IPS-18a (cell line): ENCODE measurements around the gene ANKRD55.
"Not testable (repeated sequence)": the region's sequence is repeated elsewhere in the genome, so short reads cannot be mapped to it uniquely, and the experiment has no call there.

Source experiments
- H3K27ac ChIP-seq: one replicate; pipeline ENCODE4 v1.5.1; 2013; ENCODE audit warnings: low read length
- H3K27me3 ChIP-seq: one replicate; pipeline ENCODE4 v1.6.1; 2013; ENCODE audit warnings: mild to moderate bottlenecking, low read length; ENCODE audit not compliant: control insufficient read depth, insufficient read depth
- H3K36me3 ChIP-seq: one replicate; pipeline ENCODE4 v1.6.1; 2013; ENCODE audit warnings: low read depth, low read length; ENCODE audit not compliant: control insufficient read depth
- H3K4me1 ChIP-seq: one replicate; pipeline ENCODE4 v1.6.1; 2013; ENCODE audit warnings: low read depth, low read length; ENCODE audit not compliant: control insufficient read depth
- H3K4me3 ChIP-seq: one replicate; pipeline ENCODE4 v1.5.1; 2013; ENCODE audit warnings: low read length
- H3K9ac ChIP-seq: one replicate; pipeline ENCODE4 v1.6.1; 2013; ENCODE audit warnings: mild to moderate bottlenecking, low read length, moderate library complexity
- H3K9me3 ChIP-seq: one replicate; pipeline ENCODE4 v1.6.1; 2013; ENCODE audit warnings: low read depth, low read length; ENCODE audit not compliant: control insufficient read depth

ANKRD55 gene

DNA sequence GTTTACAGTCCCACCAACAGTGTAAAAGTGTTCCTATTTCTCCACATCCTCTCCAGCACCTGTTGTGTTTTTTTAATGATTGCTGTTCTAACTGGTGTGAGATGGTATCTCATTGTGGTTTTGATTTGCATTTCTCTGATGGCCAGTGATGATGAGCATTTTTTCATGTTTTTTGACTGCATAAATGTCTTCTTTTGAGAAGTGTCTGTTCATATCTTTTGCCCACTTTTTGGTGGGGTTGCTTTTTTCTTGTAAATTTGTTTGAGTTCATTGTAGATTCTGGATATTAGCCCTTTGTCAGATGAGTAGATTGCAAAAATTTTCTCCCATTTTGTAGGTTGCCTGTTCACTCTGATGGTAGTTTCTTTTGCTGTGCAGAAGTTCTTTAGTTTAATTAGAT, 29.2 kb downstream of the ANKRD55 start:
- not testable (repeated sequence) for H3K36me3 ChIP-seq, H3K9ac ChIP-seq, H3K4me3 ChIP-seq, H3K27ac ChIP-seq, H3K9me3 ChIP-seq, H3K4me1 ChIP-seq, H3K27me3 ChIP-seq

GRCh38 chr5:56202483-56202882, 30.6 kb downstream of the ANKRD55 start:
- Histone ChIP-seq H3K9ac (no peak overlapping the region), H3K27ac (no peak overlapping the region), H3K36me3 (no peaks in the 10 kb centered on the region), H3K4me3 (no peak overlapping the region), H3K27me3 (no peaks in the 10 kb centered on the region), H3K4me1 (no peaks in the 10 kb centered on the region), H3K9me3 (no peaks in the 10 kb centered on the region)

DNA sequence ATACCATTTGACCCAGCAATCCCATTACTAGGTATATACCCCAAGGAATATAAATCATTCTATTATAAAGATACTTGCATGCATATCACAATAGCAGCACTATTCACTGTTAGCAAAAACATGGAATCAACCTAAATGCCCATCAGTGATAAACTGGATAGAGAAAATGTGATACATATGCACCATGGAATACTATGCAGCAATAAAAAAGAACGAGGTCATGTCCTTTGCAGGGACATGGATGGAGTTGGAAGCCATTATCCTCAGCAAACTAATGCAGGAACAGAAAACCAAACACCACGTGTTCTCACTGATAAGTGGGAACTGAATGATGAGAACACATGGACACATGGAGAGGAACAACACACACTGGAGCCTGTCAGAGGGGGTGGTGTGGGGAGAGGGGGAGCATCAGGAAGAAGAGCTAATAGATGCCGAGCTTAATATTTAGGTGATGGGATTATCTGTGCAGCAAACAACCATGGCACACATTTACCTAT, 31.3 kb downstream of the ANKRD55 start:
- H3K4me1 ChIP-seq, H3K4me3 ChIP-seq, H3K36me3 ChIP-seq, H3K9ac ChIP-seq, H3K9me3 ChIP-seq, H3K27ac ChIP-seq, H3K27me3 ChIP-seq: not testable (repeated sequence)

GRCh38 chr5:56200971-56201666, 32.0 kb downstream of the ANKRD55 start:
- H3K9ac ChIP-seq, result no peak overlapping the region
- no peaks in the 10 kb centered on the region for H3K27me3 ChIP-seq
- no peaks in the 10 kb centered on the region for H3K4me1 ChIP-seq
- no peaks in the 10 kb centered on the region for H3K9me3 ChIP-seq
- H3K4me3 ChIP-seq, result no peak overlapping the region
- H3K27ac ChIP-seq, result no peak overlapping the region
- H3K36me3 ChIP-seq, result no peaks in the 10 kb centered on the region

DNA sequence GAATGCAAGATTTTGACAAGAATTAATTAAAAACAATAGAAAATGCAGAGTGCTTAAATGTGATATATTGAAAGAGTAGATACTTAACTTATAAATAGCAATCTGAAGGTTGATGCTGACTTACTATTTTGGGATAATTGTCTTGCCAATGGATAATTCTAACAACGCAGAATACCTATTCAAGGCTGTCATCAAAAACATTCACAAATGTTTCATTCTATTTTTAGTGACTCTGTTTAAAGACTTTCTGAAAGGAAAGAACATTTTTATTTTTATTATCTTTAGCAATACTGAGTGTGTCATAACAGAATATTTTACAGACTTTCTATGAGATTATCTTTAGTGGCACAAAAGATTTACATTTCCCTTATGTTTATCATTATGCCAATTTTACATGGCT, 38.1 kb downstream of the ANKRD55 start:
- no peak overlapping the region for H3K4me3 ChIP-seq
- H3K36me3 ChIP-seq, result no peaks in the 10 kb centered on the region
- H3K4me1 ChIP-seq, result no peaks in the 10 kb centered on the region
- H3K27me3 ChIP-seq, result no peaks in the 10 kb centered on the region
- H3K27ac ChIP-seq, result no peak overlapping the region
- no peaks in the 10 kb centered on the region for H3K9me3 ChIP-seq
- no peak overlapping the region for H3K9ac ChIP-seq

DNA sequence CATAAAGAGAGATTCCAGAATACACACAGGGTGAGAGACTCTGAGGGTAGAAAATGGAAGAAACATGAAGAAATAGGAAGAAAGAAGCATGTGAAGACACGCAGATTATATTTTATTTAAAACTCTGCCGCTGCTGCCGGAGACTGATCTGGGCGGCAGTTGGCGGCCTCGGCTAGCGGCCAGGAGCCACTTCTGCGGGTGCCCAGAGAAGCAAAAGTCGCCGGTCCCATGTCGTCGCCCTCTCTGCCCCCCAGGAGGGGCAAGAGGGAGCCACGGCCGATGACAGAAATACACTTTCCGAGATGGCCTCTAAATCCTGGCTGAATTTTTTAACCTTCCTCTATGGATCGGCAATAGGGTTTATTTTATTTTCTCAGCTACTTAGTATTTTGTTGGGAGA, 40.9 kb downstream of the ANKRD55 start:
- Histone ChIP-seq H3K9ac (no peak overlapping the region), H3K36me3 (no peaks in the 10 kb centered on the region), H3K27ac (no peak overlapping the region), H3K4me3 (no peak overlapping the region), H3K9me3 (no peaks in the 10 kb centered on the region), H3K4me1 (no peaks in the 10 kb centered on the region), H3K27me3 (no peaks in the 10 kb centered on the region)

- no peak overlapping the region for H3K9ac ChIP-seq
- H3K4me1 ChIP-seq, result no peaks in the 10 kb centered on the region
- no peaks in the 10 kb centered on the region for H3K9me3 ChIP-seq
- H3K27ac ChIP-seq, result no peak overlapping the region
- H3K4me3 ChIP-seq, result no peak overlapping the region
- no peaks in the 10 kb centered on the region for H3K36me3 ChIP-seq
- no peaks in the 10 kb centered on the region for H3K27me3 ChIP-seq
Observed at GRCh38 chr5:56191656-56192055, 41.5 kb downstream of the ANKRD55 start.

- Histone ChIP-seq H3K9me3 (no peaks in the 10 kb centered on the region), H3K27me3 (no peaks in the 10 kb centered on the region), H3K4me3 (no peak overlapping the region), H3K4me1 (no peaks in the 10 kb centered on the region), H3K9ac (no peak overlapping the region), H3K36me3 (no peaks in the 10 kb centered on the region), H3K27ac (no peak overlapping the region)
Observed at GRCh38 chr5:56190497-56190896, 42.6 kb downstream of the ANKRD55 start.

DNA sequence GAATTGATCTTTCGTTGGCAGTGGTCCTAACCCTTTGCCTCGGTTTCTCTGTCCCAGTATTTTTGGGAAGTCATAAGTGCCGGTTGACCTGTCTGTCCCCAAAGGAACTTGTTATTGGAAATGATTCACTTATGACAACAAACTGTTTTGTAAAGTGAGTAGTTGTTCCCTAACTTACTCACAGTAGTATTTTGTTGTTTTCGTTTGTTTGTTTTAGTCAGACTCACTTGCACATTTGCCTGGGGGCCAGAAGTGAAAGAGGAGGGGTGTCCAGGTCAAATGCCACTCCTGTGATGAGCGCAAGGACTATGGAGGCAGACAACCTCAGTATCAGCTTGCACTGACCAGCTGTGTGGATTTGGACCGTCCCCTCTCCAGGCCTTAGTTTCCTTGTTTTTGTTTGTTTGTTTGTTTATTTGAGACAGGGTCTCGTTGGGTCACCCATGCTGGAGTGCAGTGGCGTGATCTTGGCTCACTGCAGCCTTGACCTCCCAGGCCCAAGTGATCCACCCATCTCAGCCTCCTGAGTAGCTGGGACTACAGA, 47.3 kb downstream of the ANKRD55 start:
- no peaks in the 10 kb centered on the region for H3K4me1 ChIP-seq
- H3K9me3 ChIP-seq, result no peaks in the 10 kb centered on the region
- H3K9ac ChIP-seq, result no peak overlapping the region
- H3K27me3 ChIP-seq, result no peaks in the 10 kb centered on the region
- H3K27ac ChIP-seq, result no peak overlapping the region
- H3K36me3 ChIP-seq, result no peaks in the 10 kb centered on the region
- H3K4me3 ChIP-seq, result no peak overlapping the region

- Histone ChIP-seq H3K36me3 (no peaks in the 10 kb centered on the region), H3K4me1 (no peaks in the 10 kb centered on the region), H3K4me3 (no peak overlapping the region), H3K9ac (no peak overlapping the region), H3K27ac (no peak overlapping the region), H3K27me3 (no peaks in the 10 kb centered on the region), H3K9me3 (no peaks in the 10 kb centered on the region)
Observed at GRCh38 chr5:56183506-56183905, 49.6 kb downstream of the ANKRD55 start.

- H3K27ac ChIP-seq, result no peak overlapping the region
- no peaks in the 10 kb centered on the region for H3K27me3 ChIP-seq
- peaks cover 5% of the 10 kb centered on the region for H3K4me1 ChIP-seq
- no peaks in the 10 kb centered on the region for H3K9me3 ChIP-seq
- H3K4me3 ChIP-seq, result no peak overlapping the region
- H3K36me3 ChIP-seq, result no peaks in the 10 kb centered on the region
- no peak overlapping the region for H3K9ac ChIP-seq
Observed at GRCh38 chr5:56179442-56179841, 53.7 kb downstream of the ANKRD55 start.

DNA sequence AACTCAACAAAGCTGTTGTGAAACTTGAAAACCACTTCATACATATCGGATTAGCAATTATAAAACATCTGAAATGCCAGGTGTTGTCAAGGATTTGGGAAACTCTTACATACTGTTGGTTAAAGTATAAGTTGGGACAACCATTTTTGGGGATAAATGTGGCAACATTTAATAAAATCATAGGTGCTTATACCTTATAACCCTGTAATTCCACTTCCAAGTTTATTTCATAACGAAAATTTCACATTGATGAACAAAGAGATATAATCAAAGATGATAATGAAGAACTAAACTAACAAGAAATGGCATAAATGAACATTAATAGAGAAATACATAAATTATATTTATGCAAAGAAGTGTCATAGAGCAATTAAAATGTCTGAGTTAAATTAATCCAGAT, 54.3 kb downstream of the ANKRD55 start:
- Histone ChIP-seq H3K27ac (no peak overlapping the region), H3K4me1 (peaks cover 5% of the 10 kb centered on the region), H3K36me3 (no peaks in the 10 kb centered on the region), H3K9me3 (no peaks in the 10 kb centered on the region), H3K9ac (no peak overlapping the region), H3K27me3 (no peaks in the 10 kb centered on the region), H3K4me3 (no peak overlapping the region)
